Measurements from ENCODE around the gene DNAJC5. TPM values are rescaled to one million over a fixed set of nuclear protein-coding genes. Genes with fewer than 3 reads are reported as not detected.
"Not testable (repeated sequence)": the region's sequence is repeated elsewhere in the genome, so short reads cannot be mapped to it uniquely, and the experiment has no call there.

Gene DNAJC5
- total RNA-seq, 1 donor from 2014 or later, result 44.2 TPM

- no peak for TF ChIP-seq CTCF (IDR thresholded peaks at IDR 0.05)
- no peak for DNase-seq (ENCODE audit: low spot score)
- Mint-ChIP-seq H3K27me3 (ENCODE audit: low read depth) (no peaks in the 10 kb centered on the region), H3K4me3 (ENCODE audit: unreplicated experiment) (peak overlapping the region; percentile 75), H3K9me3 (ENCODE audit: low read depth) (no peaks in the 10 kb centered on the region), H3K4me1 (ENCODE audit: low read depth) (peaks cover 18% of the 10 kb centered on the region), H3K36me3 (ENCODE audit: low read depth) (peaks cover 2% of the 10 kb centered on the region), H3K27ac (ENCODE audit: unreplicated experiment) (peak overlapping the region; percentile 49)
Measured at GRCh38 chr20:63968928-63969760, 74.2 kb downstream of the DNAJC5 start.

GRCh38 chr20:63969838-63970713 lies 75.2 kb downstream of the DNAJC5 start, which contains the start of gene ZNF512B:
ZNF512B (minus strand) TSS chr20:63969930; CDS start chr20:63967950, 1,980 bp downstream.
- Mint-ChIP-seq H3K36me3 (ENCODE audit: low read depth) (peaks cover 2% of the 10 kb centered on the region), H3K9me3 (ENCODE audit: low read depth) (no peaks in the 10 kb centered on the region), H3K27ac (ENCODE audit: unreplicated experiment) (peak within 1 kb of the TSS; percentile 49), H3K27me3 (ENCODE audit: low read depth) (no peaks in the 10 kb centered on the region), H3K4me1 (ENCODE audit: low read depth) (peaks cover 24% of the 10 kb centered on the region), H3K4me3 (ENCODE audit: unreplicated experiment) (peak within 1 kb of the TSS; percentile 75)
- peak; percentile 82 for DNase-seq (ENCODE audit: low spot score)
- peak; percentile 45 for TF ChIP-seq CTCF (IDR thresholded peaks at IDR 0.05)

- TF ChIP-seq CTCF (IDR thresholded peaks at IDR 0.05), result no peak
- H3K4me1 Mint-ChIP-seq (ENCODE audit: low read depth), result peaks cover 24% of the 10 kb centered on the region
- no peak overlapping the region for H3K27ac Mint-ChIP-seq (ENCODE audit: unreplicated experiment)
- H3K27me3 Mint-ChIP-seq (ENCODE audit: low read depth), result no peaks in the 10 kb centered on the region
- DNase-seq (ENCODE audit: low spot score), result no peak
- H3K9me3 Mint-ChIP-seq (ENCODE audit: low read depth), result no peaks in the 10 kb centered on the region
- H3K36me3 Mint-ChIP-seq (ENCODE audit: low read depth), result peaks cover 2% of the 10 kb centered on the region
- peak overlapping the region; percentile 65 for H3K4me3 Mint-ChIP-seq (ENCODE audit: unreplicated experiment)
Measured at GRCh38 chr20:63970714-63971431, 75.9 kb downstream of the DNAJC5 start.

GRCh38 chr20:63971960-63972311 lies 77.0 kb downstream of the DNAJC5 start:
- not testable (repeated sequence) for H3K27me3 Mint-ChIP-seq (ENCODE audit: low read depth); H3K27ac Mint-ChIP-seq (ENCODE audit: unreplicated experiment); H3K36me3 Mint-ChIP-seq (ENCODE audit: low read depth); H3K9me3 Mint-ChIP-seq (ENCODE audit: low read depth); H3K4me3 Mint-ChIP-seq (ENCODE audit: unreplicated experiment); DNase-seq (ENCODE audit: low spot score)
- H3K4me1 Mint-ChIP-seq (ENCODE audit: low read depth), result peaks cover 24% of the 10 kb centered on the region

- Mint-ChIP-seq H3K36me3 (ENCODE audit: low read depth) (no peaks in the 10 kb centered on the region), H3K27ac (ENCODE audit: unreplicated experiment) (peak overlapping the region; percentile 58), H3K4me3 (ENCODE audit: unreplicated experiment) (no peak overlapping the region), H3K27me3 (ENCODE audit: low read depth) (no peaks in the 10 kb centered on the region), H3K4me1 (ENCODE audit: low read depth) (peaks cover 25% of the 10 kb centered on the region), H3K9me3 (ENCODE audit: low read depth) (no peaks in the 10 kb centered on the region)
- DNase-seq (ENCODE audit: low spot score), result peak; percentile 81
- no peak for TF ChIP-seq CTCF (IDR thresholded peaks at IDR 0.05)
Measured at GRCh38 chr20:63972312-63973159, 77.6 kb downstream of the DNAJC5 start.
